OCI-LY1 (cell line): ENCODE data around the gene LPCAT3.

Source experiments
- CTCF ChIP-seq: fragments of 200-600 bp; sonication (generic), shearing (Covaris generic); IDR thresholded peaks from 2 replicates; pipeline ENCODE4 v1.5.1; 2017; ENCODE audit warnings: mild to moderate bottlenecking, antibody characterized with exemption, low read length, moderate library complexity, mixed read lengths
- EZH2 ChIP-seq: fragments of 200-600 bp; sonication (generic), shearing (Covaris generic); IDR thresholded peaks from 2 replicates; pipeline ENCODE4 v1.8.0; 2017; ENCODE audit warnings: borderline replicate concordance, mixed run types, mild to moderate bottlenecking, antibody characterized with exemption, low read length, moderate library complexity, mixed read lengths

DNA sequence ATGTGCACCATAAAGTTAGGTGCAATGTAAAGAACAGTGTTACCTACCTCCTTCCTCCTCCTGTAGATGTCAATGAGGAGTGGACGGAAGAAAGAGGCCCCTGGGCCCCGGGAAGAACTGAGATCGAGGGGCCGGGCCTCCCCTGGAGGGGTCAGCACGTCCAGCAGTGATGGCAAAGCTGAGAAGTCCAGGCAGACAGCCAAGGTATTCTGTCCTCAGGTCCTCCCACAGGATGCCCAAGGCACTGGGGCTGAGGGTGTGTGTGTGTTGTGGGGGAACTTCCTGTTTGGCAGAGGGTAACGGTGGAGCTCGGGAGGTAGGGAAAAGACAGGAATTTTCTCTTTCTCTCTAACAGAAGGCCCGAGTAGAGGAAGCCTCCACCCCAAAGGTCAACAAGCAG is 84.2 kb downstream of the LPCAT3 start:
- TF ChIP-seq CTCF, result no peak
- TF ChIP-seq EZH2, result no peak
